ENCODE data around the gene ENO3.

ENO3 gene

GRCh38 chr17:4986403-4986802, 35.5 kb downstream of the ENO3 start:
- intact Hi-C loops (cut with DNase I; ENCODE audit: low total_unique reads) = loop anchor here (2.0 kb wide), 1 partner anchor 78 kb away; no protein-coding TSS in a partner anchor
- H3K27me3 ChIP-seq = no peaks in the 10 kb centered on the region
- TF ChIP-seq CTCF (IDR thresholded peaks at IDR 0.05) = no peak
- peaks cover 0 to 28% (median 21%) of the 10 kb centered on the region in 4 donors for H3K4me1 ChIP-seq
- peaks cover 0 to 40% (median 28%) of the 10 kb centered on the region in 3 donors for H3K36me3 ChIP-seq
- DNase-seq = no peak
- H3K4me3 ChIP-seq = peak overlapping the region; percentile 62 to 97
- no peaks in the 10 kb centered on the region for H3K9me3 ChIP-seq
- H3K27ac ChIP-seq = peak overlapping the region; percentile 83 to 95

GRCh38 chr17:4986951-4987766, 36.2 kb downstream of the ENO3 start, which contains the start of gene CAMTA2:
Gene CAMTA2 (minus strand): TSS chr17:4987675. CDS start chr17:4986222, 1,453 bp downstream.
- intact Hi-C loops (cut with DNase I; ENCODE audit: low total_unique reads) = loop anchor here (2.0 kb wide), 1 partner anchor 78 kb away; no protein-coding TSS in a partner anchor

GRCh38 chr17:4987767-4988567, 37.0 kb downstream of the ENO3 start:
- Histone ChIP-seq H3K9me3 (no peaks in the 10 kb centered on the region), H3K36me3 (peaks cover 0 to 24% (median 14%) of the 10 kb centered on the region in 3 donors), H3K4me3 (peak overlapping the region; percentile 62 to 97), H3K27ac (peak overlapping the region; percentile 83 to 95), H3K27me3 (no peaks in the 10 kb centered on the region), H3K4me1 (peaks cover 0 to 28% (median 21%) of the 10 kb centered on the region in 4 donors)
- intact Hi-C loops (cut with DNase I; ENCODE audit: low total_unique reads) = loop anchor here (2.0 kb wide), 1 partner anchor 79 kb away; no protein-coding TSS in a partner anchor
- TF ChIP-seq CTCF (IDR thresholded peaks at IDR 0.05) = no peak
- peak in 1 of 2 donors; percentile 86 for DNase-seq

More at GRCh38 chr17:4986951-4987766, 36.2 kb downstream of the ENO3 start, which contains the start of gene CAMTA2:
- no peaks in the 10 kb centered on the region for H3K27me3 ChIP-seq
- H3K4me1 ChIP-seq = peaks cover 0 to 28% (median 21%) of the 10 kb centered on the region in 4 donors
- peak within 1 kb of the TSS; percentile 83 to 95 for H3K27ac ChIP-seq
- peaks cover 0 to 32% (median 21%) of the 10 kb centered on the region in 3 donors for H3K36me3 ChIP-seq
- peak within 1 kb of the TSS; percentile 62 to 97 for H3K4me3 ChIP-seq
- H3K9me3 ChIP-seq = no peaks in the 10 kb centered on the region
- TF ChIP-seq CTCF (IDR thresholded peaks at IDR 0.05) = peak; percentile 61 to 64
- DNase-seq = peak; percentile 94 to 96

- DNase-seq = no peak
- Histone ChIP-seq H3K36me3 (no peaks in the 10 kb centered on the region), H3K4me1 (peaks cover 0 to 16% (median 14%) of the 10 kb centered on the region in 4 donors), H3K4me3 (no peak overlapping the region), H3K27me3 (no peaks in the 10 kb centered on the region), H3K9me3 (no peaks in the 10 kb centered on the region), H3K27ac (no peak overlapping the region)
- intact Hi-C loops (cut with DNase I; ENCODE audit: low total_unique reads) = no loop called here
- TF ChIP-seq CTCF (IDR thresholded peaks at IDR 0.05) = no peak
Measured at GRCh38 chr17:4994081-4994595, 43.2 kb downstream of the ENO3 start.

Measured in tibial artery (tissue), 4 donors.